ENCODE data around the gene C3orf18.

C3orf18 gene

GRCh38 chr3:50567386-50568167 is at the start of gene C3orf18:
Gene C3orf18, minus strand, starts transcription at chr3:50567747. Its CDS starts 2,048 bp downstream, at chr3:50565699.
- DNase-seq (ENCODE audit: low read depth), result peak; percentile 68

- DNase-seq (ENCODE audit: low read depth), result peak; percentile 55
These were observed 49.2 kb upstream of the C3orf18 start for GRCh38 chr3:50616770-50617095.

GRCh38 chr3:50616003-50616769 is 48.6 kb upstream of the C3orf18 start:
- peak; percentile 54 for DNase-seq (ENCODE audit: low read depth)

- no peak for DNase-seq (ENCODE audit: low read depth)
These were observed 47.6 kb upstream of the C3orf18 start for GRCh38 chr3:50615190-50615589.

GRCh38 chr3:50612970-50613846 is 45.7 kb upstream of the C3orf18 start:
- DNase-seq (ENCODE audit: low read depth), result no peak

GRCh38 chr3:50612234-50612882 is 44.8 kb upstream of the C3orf18 start:
- no peak for DNase-seq (ENCODE audit: low read depth)

- DNase-seq (ENCODE audit: low read depth), result peak; percentile 78
These were observed 44.1 kb upstream of the C3orf18 start, which contains the start of gene CISH for GRCh38 chr3:50611464-50612233. Gene CISH, minus strand, starts transcription at chr3:50611774. Its CDS starts 124 bp downstream, at chr3:50611650.

GRCh38 chr3:50610992-50611463 is 43.5 kb upstream of the C3orf18 start:
- no peak for DNase-seq (ENCODE audit: low read depth)

GRCh38 chr3:50610181-50610971 is 42.8 kb upstream of the C3orf18 start:
- no peak for DNase-seq (ENCODE audit: low read depth)

GRCh38 chr3:50609763-50610085 is 42.2 kb upstream of the C3orf18 start:
- DNase-seq (ENCODE audit: low read depth), result no peak

GRCh38 chr3:50609071-50609762 is 41.7 kb upstream of the C3orf18 start:
- DNase-seq (ENCODE audit: low read depth), result no peak

GRCh38 chr3:50608278-50608677 is 40.7 kb upstream of the C3orf18 start:
- DNase-seq (ENCODE audit: low read depth), result no peak

- no peak for DNase-seq (ENCODE audit: low read depth)
These were observed 39.9 kb upstream of the C3orf18 start for GRCh38 chr3:50607271-50608091.

GRCh38 chr3:50606596-50606995 is 39.0 kb upstream of the C3orf18 start:
- DNase-seq (ENCODE audit: low read depth), result no peak

GRCh38 chr3:50605901-50606326 is 38.4 kb upstream of the C3orf18 start:
- no peak for DNase-seq (ENCODE audit: low read depth)

- no peak for DNase-seq (ENCODE audit: low read depth)
These were observed 37.4 kb upstream of the C3orf18 start for GRCh38 chr3:50604628-50605588.

GRCh38 chr3:50604110-50604621 is 36.6 kb upstream of the C3orf18 start:
- DNase-seq (ENCODE audit: low read depth), result no peak
